ENCODE results near the gene ISLR. TPM values are rescaled to one million over a fixed set of nuclear protein-coding genes. Genes with fewer than 3 reads are reported as not detected.
A peak's percentile ranks its signal among the peaks of the same experiment; 100 is the strongest.

The ISLR gene
- polyA plus RNA-seq, 1 donor from 2014 or later = not detected

GRCh38 chr15:74221399-74222239 lies 48.1 kb downstream of the ISLR start:
- H3F3A ChIP-seq (ENCODE audit: insufficient read depth, low read length, poor library complexity, severe bottlenecking) = peaks cover 31% of the 10 kb centered on the region
- no peaks in the 10 kb centered on the region for H3K79me2 ChIP-seq (replicated peaks; ENCODE audit: insufficient read depth, low read length)
- H3K4me2 ChIP-seq (ENCODE audit: low read length) = peak overlapping the region; percentile 47
- no peaks in the 10 kb centered on the region for H3K9me2 ChIP-seq (ENCODE audit: insufficient read depth, low read length)
- peak overlapping the region; percentile 94 for H3K9ac ChIP-seq (ENCODE audit: low read length)
- H3K27me3 ChIP-seq (ENCODE audit: insufficient read depth, low read depth, low read length) = no peaks in the 10 kb centered on the region
- H4K20me1 ChIP-seq (ENCODE audit: insufficient read depth) = no peaks in the 10 kb centered on the region
- H3K27ac ChIP-seq (ENCODE audit: low read length) = peak overlapping the region; percentile 100
- H3K4me3 ChIP-seq (ENCODE audit: low read length) = peak overlapping the region; percentile 46
- H3K36me3 ChIP-seq (ENCODE audit: insufficient read depth, low read length) = no peaks in the 10 kb centered on the region
- no peak overlapping the region for H2AFZ ChIP-seq (ENCODE audit: low read depth, low read length)
- no peaks in the 10 kb centered on the region for H3K9me3 ChIP-seq (ENCODE audit: low read length)
- no peak for TF ChIP-seq CTCF (IDR thresholded peaks at IDR 0.05; ENCODE audit: poor library complexity, severe bottlenecking)
- TF ChIP-seq SMC3 (conservative IDR thresholded peaks at IDR 0.05; ENCODE audit: poor library complexity) = no peak
- no peak for TF ChIP-seq MXI1 (conservative IDR thresholded peaks at IDR 0.05; ENCODE audit: poor library complexity, severe bottlenecking)
- TF ChIP-seq EZH2 (IDR thresholded peaks at IDR 0.05; ENCODE audit: borderline replicate concordance, insufficient read depth, low read length, poor library complexity, severe bottlenecking) = no peak
- peak; percentile 33 for TF ChIP-seq TAF1 (IDR thresholded peaks at IDR 0.05; ENCODE audit: low read depth)
- TF ChIP-seq EP300 (conservative IDR thresholded peaks at IDR 0.05; ENCODE audit: poor library complexity, severe bottlenecking) = no peak
- peak; percentile 68 for TF ChIP-seq REST (IDR thresholded peaks at IDR 0.05; ENCODE audit: borderline replicate concordance)
- TF ChIP-seq POLR2AphosphoS5 (IDR thresholded peaks at IDR 0.05) = no peak
- no peak for TF ChIP-seq RAD21 (conservative IDR thresholded peaks at IDR 0.05)

DNA sequence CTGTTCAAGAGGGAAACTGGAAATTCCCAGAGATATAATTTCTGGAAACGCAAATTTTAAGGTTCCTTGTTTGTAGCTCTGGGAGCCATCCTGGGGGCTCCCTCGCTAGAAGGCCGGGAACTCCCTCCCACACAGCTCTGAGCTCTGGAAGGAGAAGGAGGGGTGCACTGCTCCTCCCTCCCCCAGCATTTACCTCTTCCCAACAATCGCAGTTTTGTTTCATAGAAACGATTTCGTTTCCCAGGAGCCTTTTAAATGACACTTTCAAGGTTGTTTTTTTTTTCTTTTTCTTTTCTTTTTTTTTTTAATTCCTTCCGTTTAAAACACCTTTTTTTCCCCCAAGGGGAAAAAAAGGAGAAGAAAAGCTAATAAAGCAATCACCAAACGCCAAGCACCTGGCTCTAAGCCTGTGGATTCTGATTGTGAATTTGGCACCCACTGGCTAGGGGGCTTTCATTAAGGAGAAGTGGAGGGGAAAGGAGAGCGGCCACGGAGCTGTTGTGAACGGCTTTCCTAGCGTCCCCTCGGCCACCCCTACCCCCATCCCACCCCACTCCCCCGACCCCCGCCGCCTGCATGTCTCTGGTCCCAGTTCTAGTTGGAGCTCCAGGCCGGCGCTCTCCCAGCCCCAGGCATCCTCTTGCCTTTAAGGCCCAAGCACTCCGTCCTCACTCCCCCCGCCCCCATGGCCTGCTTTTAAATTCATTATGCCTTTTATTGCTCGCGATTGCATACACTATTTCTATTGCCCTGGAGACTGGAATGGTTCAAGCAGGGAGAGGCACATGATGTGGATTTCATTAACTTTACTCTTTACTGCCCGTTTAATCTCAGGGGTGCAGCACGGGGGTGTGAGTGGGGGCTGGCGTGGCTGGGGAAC lies 49.0 kb downstream of the ISLR start:
- Histone ChIP-seq H3K4me3 (ENCODE audit: low read length) (peak overlapping the region; percentile 46), H4K20me1 (ENCODE audit: insufficient read depth) (no peaks in the 10 kb centered on the region), H3K36me3 (ENCODE audit: insufficient read depth, low read length) (no peaks in the 10 kb centered on the region), H3K27me3 (ENCODE audit: insufficient read depth, low read depth, low read length) (no peaks in the 10 kb centered on the region), H3K27ac (ENCODE audit: low read length) (peak overlapping the region; percentile 100), H3K4me2 (ENCODE audit: low read length) (peak overlapping the region; percentile 64), H3F3A (ENCODE audit: insufficient read depth, low read length, poor library complexity, severe bottlenecking) (peaks cover 31% of the 10 kb centered on the region), H3K9ac (ENCODE audit: low read length) (peak overlapping the region; percentile 94), H3K9me3 (ENCODE audit: low read length) (no peaks in the 10 kb centered on the region), H2AFZ (ENCODE audit: low read depth, low read length) (no peak overlapping the region), H3K79me2 (replicated peaks; ENCODE audit: insufficient read depth, low read length) (no peaks in the 10 kb centered on the region), H3K9me2 (ENCODE audit: insufficient read depth, low read length) (no peaks in the 10 kb centered on the region)
- TF ChIP-seq RAD21 (conservative IDR thresholded peaks at IDR 0.05) = peak; percentile 18
- TF ChIP-seq TAF1 (IDR thresholded peaks at IDR 0.05; ENCODE audit: low read depth) = no peak
- peak; percentile 93 for TF ChIP-seq REST (IDR thresholded peaks at IDR 0.05; ENCODE audit: borderline replicate concordance)

Data from neural cell (in vitro differentiated cells).